Muscle of arm (tissue), 12 donors: ENCODE measurements around the gene NINJ1. TPM values are rescaled to one million over a fixed set of nuclear protein-coding genes. Genes with fewer than 3 reads are reported as not detected.
"Not testable (repeated sequence)": the region's sequence is repeated elsewhere in the genome, so short reads cannot be mapped to it uniquely, and the experiment has no call there.

Source experiments
- DNase-seq: peaks from one replicate; pipeline ENCODE4 v3.0.0-alpha.2; 2013
- polyA plus RNA-seq, 12 donors: library from polyadenylated mRNA; unstranded; fragments of 120-200 nt; gene quantifications; one replicate each; pipeline ENCODE4 v1.2.1, GENCODE V29; 2013; ENCODE audit not compliant: insufficient read length in 12 of 12

The NINJ1 gene
- polyA plus RNA-seq, 12 donors, result 19.0 to 31.9 (median 25.9) TPM; not detected in 1

- no peak for DNase-seq
Observed at GRCh38 chr9:93120846-93121315, 13.2 kb downstream of the NINJ1 start.

GRCh38 chr9:93119953-93120845 is 13.9 kb downstream of the NINJ1 start:
- DNase-seq, result no peak

GRCh38 chr9:93119703-93119952 is 14.4 kb downstream of the NINJ1 start:
- no peak for DNase-seq

- no peak for DNase-seq
Observed at GRCh38 chr9:93118863-93119702, 15.0 kb downstream of the NINJ1 start.

GRCh38 chr9:93117924-93118862 is 15.9 kb downstream of the NINJ1 start:
- DNase-seq, result no peak

- DNase-seq, result not testable (repeated sequence)
Observed at GRCh38 chr9:93117521-93117920, 16.5 kb downstream of the NINJ1 start.

- DNase-seq, result no peak
Observed at GRCh38 chr9:93116072-93116961, 17.7 kb downstream of the NINJ1 start.

- no peak for DNase-seq
Observed at GRCh38 chr9:93115486-93116071, 18.5 kb downstream of the NINJ1 start.

- no peak for DNase-seq
Observed at GRCh38 chr9:93114984-93115335, 19.1 kb downstream of the NINJ1 start.

GRCh38 chr9:93114169-93114983 is 19.7 kb downstream of the NINJ1 start:
- DNase-seq, result no peak

- no peak for DNase-seq
Observed at GRCh38 chr9:93112864-93113389, 21.1 kb downstream of the NINJ1 start.

GRCh38 chr9:93112116-93112863 is 21.8 kb downstream of the NINJ1 start:
- no peak for DNase-seq

GRCh38 chr9:93111371-93112115 is 22.5 kb downstream of the NINJ1 start:
- DNase-seq, result no peak

GRCh38 chr9:93111001-93111370 is 23.1 kb downstream of the NINJ1 start:
- no peak for DNase-seq

- DNase-seq, result no peak
Observed at GRCh38 chr9:93110311-93110855, 23.7 kb downstream of the NINJ1 start.

- no peak for DNase-seq
Observed at GRCh38 chr9:93108291-93109041, 25.6 kb downstream of the NINJ1 start.

- DNase-seq, result no peak
Observed at GRCh38 chr9:93107825-93108161, 26.3 kb downstream of the NINJ1 start.
